ENCODE results near the gene LRRFIP2.

DNA sequence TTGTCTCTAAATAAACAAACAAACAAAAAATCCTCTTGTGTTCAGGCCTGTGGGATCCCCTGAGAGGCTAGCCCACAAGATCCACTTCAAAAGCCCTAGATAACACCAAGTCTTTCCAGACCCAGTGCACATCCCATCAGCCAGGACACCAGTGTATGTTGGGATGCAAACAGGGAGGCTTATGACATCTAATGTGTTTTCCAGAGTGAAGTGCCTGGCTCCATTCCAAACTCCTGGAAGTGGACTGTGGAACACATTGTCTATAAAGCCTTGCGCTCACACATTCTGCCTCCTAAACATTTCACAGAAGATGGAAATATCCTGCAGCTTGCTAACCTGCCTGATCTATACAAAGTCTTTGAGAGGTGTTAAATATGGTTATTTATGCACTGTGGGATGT lies 124.1 kb downstream of the LRRFIP2 start:
- TF ChIP-seq EZH2 (IDR thresholded peaks at IDR 0.05; ENCODE audit: borderline replicate concordance) (no peak), EZH2phosphoT487 (IDR thresholded peaks at IDR 0.05; ENCODE audit: low read depth, severe bottlenecking, unreplicated experiment) (no peak)
- TF ChIP-seq, protein P1, sequence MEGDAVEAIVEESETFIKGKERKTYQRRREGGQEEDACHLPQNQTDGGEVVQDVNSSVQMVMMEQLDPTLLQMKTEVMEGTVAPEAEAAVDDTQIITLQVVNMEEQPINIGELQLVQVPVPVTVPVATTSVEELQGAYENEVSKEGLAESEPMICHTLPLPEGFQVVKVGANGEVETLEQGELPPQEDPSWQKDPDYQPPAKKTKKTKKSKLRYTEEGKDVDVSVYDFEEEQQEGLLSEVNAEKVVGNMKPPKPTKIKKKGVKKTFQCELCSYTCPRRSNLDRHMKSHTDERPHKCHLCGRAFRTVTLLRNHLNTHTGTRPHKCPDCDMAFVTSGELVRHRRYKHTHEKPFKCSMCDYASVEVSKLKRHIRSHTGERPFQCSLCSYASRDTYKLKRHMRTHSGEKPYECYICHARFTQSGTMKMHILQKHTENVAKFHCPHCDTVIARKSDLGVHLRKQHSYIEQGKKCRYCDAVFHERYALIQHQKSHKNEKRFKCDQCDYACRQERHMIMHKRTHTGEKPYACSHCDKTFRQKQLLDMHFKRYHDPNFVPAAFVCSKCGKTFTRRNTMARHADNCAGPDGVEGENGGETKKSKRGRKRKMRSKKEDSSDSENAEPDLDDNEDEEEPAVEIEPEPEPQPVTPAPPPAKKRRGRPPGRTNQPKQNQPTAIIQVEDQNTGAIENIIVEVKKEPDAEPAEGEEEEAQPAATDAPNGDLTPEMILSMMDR (IDR thresholded peaks at IDR 0.05; ENCODE audit: poor library complexity): no peak
